Neuron (in vitro differentiated cells): Measurements from ENCODE around the gene UQCRH.
"Not testable (repeated sequence)": the region's sequence is repeated elsewhere in the genome, so short reads cannot be mapped to it uniquely, and the experiment has no call there.

Source experiments
- H2AFZ ChIP-seq: one replicate; pipeline ENCODE4 v1.6.1; 2013; ENCODE audit warnings: low read depth, mild to moderate bottlenecking, inconsistent platforms, low read length, moderate library complexity
- H3K27me3 ChIP-seq: one replicate; pipeline ENCODE4 v1.6.1; 2013; ENCODE audit warnings: low read length; ENCODE audit not compliant: insufficient read depth
- H3K36me3 ChIP-seq: one replicate; pipeline ENCODE4 v1.6.1; 2013; ENCODE audit warnings: low read length; ENCODE audit not compliant: insufficient read depth
- H3K4me1 ChIP-seq: one replicate; pipeline ENCODE4 v1.6.1; 2013; ENCODE audit warnings: low read length; ENCODE audit not compliant: insufficient read depth
- H3K4me3 ChIP-seq: 2 replicates; pipeline ENCODE4 v1.5.1; 2013; ENCODE audit warnings: mild to moderate bottlenecking, low read length, moderate library complexity
- H3K9me3 ChIP-seq: one replicate; pipeline ENCODE4 v1.6.1; 2013; ENCODE audit warnings: low read length

Gene UQCRH

GRCh38 chr1:46306159-46306530 lies 2.6 kb downstream of the UQCRH start:
- H3K27me3 ChIP-seq: no peaks in the 10 kb centered on the region
- peaks cover 8% of the 10 kb centered on the region for H3K4me1 ChIP-seq
- H3K9me3 ChIP-seq: no peaks in the 10 kb centered on the region
- H2AFZ ChIP-seq: no peak overlapping the region
- H3K4me3 ChIP-seq: no peak overlapping the region
- H3K36me3 ChIP-seq: peaks cover 35% of the 10 kb centered on the region

- Histone ChIP-seq H3K36me3 (peaks cover 64% of the 10 kb centered on the region), H2AFZ (no peak overlapping the region), H3K4me1 (peaks cover 5% of the 10 kb centered on the region)
These were observed 6.1 kb downstream of the UQCRH start for GRCh38 chr1:46309401-46310159.

GRCh38 chr1:46310321-46310720 lies 6.8 kb downstream of the UQCRH start:
- no peaks in the 10 kb centered on the region for H3K4me1 ChIP-seq
- no peak overlapping the region for H3K4me3 ChIP-seq
- H3K9me3 ChIP-seq: no peaks in the 10 kb centered on the region
- H2AFZ ChIP-seq: no peak overlapping the region
- H3K36me3 ChIP-seq: peaks cover 69% of the 10 kb centered on the region
- H3K27me3 ChIP-seq: no peaks in the 10 kb centered on the region

More at GRCh38 chr1:46309401-46310159, 6.1 kb downstream of the UQCRH start:
- H3K4me3 ChIP-seq: no peak overlapping the region
- H3K27me3 ChIP-seq: no peaks in the 10 kb centered on the region
- H3K9me3 ChIP-seq: no peaks in the 10 kb centered on the region

DNA sequence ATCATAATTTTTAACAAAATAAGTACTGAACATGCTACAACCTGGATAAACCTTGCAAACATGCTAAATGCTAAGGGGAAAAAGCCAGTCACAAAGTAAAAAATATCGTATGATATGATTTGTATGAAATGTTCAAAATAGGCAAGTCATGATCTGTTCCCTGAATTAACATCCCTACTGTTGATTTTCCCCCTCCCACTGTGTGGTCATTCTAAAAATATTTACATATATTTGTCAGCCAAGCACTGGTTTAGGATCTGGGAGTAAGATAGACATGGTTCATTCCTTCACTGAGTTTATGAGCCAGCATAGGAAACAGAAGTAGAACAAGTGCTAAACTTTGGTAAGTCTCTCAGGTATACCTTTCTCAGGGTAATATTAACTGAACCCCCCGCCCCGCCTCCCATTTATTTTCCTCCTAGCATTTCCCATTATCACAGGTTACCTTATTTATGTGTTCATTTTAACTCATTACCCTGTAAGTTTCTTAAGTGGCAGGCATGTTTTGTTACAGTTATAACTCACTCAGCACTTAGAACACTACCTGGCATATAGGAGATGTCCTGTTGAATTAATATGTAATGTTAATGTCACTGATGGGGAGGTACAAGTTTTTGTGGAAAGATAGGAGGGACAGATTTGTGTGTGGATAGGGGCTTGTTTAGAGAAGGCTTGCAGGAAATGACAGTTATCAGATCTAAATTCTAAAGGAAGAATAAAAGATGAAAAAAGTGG lies 12.3 kb downstream of the UQCRH start:
- H3K4me3 ChIP-seq: no peak overlapping the region
- no peak overlapping the region for H2AFZ ChIP-seq
- H3K27me3 ChIP-seq: no peaks in the 10 kb centered on the region
- no peaks in the 10 kb centered on the region for H3K4me1 ChIP-seq
- peaks cover 54% of the 10 kb centered on the region for H3K36me3 ChIP-seq
- H3K9me3 ChIP-seq: no peaks in the 10 kb centered on the region

- Histone ChIP-seq H3K4me3 (no peak overlapping the region), H3K27me3 (no peaks in the 10 kb centered on the region), H3K9me3 (no peaks in the 10 kb centered on the region), H2AFZ (no peak overlapping the region), H3K36me3 (peaks cover 42% of the 10 kb centered on the region), H3K4me1 (no peaks in the 10 kb centered on the region)
These were observed 13.8 kb downstream of the UQCRH start for GRCh38 chr1:46317323-46317722.

DNA sequence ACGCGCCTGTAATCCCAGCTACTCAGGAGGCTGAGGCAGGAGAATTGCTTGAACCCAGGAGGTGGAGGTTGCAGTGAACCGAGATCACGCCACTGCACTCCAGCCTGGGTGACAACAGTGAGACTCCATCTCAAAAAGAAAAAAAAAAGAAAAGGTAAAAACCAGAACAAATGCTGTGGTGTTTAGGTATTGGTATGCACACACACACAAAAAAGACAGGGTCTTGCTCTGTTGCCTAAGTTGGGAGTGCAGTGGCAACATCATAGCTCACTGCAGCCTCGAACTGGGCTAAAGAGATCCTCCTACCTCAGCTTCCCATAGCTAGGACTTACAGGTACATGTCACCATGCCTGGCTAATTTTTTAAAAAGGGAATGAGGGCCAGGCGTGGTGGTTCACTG lies 15.8 kb downstream of the UQCRH start:
- not testable (repeated sequence) for H3K9me3 ChIP-seq, H3K4me1 ChIP-seq, H2AFZ ChIP-seq, H3K27me3 ChIP-seq, H3K4me3 ChIP-seq
- peaks cover 25% of the 10 kb centered on the region for H3K36me3 ChIP-seq

- H3K4me1 ChIP-seq, H3K4me3 ChIP-seq, H3K27me3 ChIP-seq, H3K9me3 ChIP-seq, H2AFZ ChIP-seq: not testable (repeated sequence)
- H3K36me3 ChIP-seq: peaks cover 18% of the 10 kb centered on the region
These were observed 16.7 kb downstream of the UQCRH start for GRCh38 chr1:46319960-46320914.

DNA sequence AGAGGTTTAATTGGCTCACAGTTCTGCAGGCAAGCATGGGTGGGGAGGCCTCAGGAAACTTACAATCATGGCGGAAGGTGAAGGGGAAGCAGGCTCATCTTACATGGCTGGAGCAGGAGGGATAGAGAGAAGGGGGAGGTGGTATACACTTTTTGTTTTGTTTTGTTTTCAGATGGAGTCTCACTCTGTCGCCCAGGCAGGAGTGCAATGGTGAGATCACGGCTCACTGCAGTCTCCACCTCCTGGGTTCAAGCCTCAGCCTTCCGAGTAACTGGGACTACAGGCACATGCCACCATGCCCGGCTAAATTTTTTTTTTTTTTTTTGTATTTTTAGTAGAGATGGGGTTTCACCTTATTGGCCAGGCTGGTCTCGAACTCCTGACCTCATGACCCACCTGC lies 18.7 kb downstream of the UQCRH start:
- H3K4me1 ChIP-seq, H3K27me3 ChIP-seq, H2AFZ ChIP-seq, H3K4me3 ChIP-seq, H3K9me3 ChIP-seq, H3K36me3 ChIP-seq: not testable (repeated sequence)

- H2AFZ ChIP-seq, H3K27me3 ChIP-seq, H3K4me3 ChIP-seq, H3K36me3 ChIP-seq, H3K4me1 ChIP-seq, H3K9me3 ChIP-seq: not testable (repeated sequence)
These were observed 22.0 kb downstream of the UQCRH start for GRCh38 chr1:46325285-46326076.

GRCh38 chr1:46328182-46328581 lies 24.7 kb downstream of the UQCRH start:
- not testable (repeated sequence) for H3K36me3 ChIP-seq, H3K4me3 ChIP-seq, H2AFZ ChIP-seq, H3K27me3 ChIP-seq, H3K9me3 ChIP-seq, H3K4me1 ChIP-seq

- H2AFZ ChIP-seq, H3K4me3 ChIP-seq, H3K27me3 ChIP-seq: not testable (repeated sequence)
These were observed 26.3 kb downstream of the UQCRH start for GRCh38 chr1:46329807-46330206.

DNA sequence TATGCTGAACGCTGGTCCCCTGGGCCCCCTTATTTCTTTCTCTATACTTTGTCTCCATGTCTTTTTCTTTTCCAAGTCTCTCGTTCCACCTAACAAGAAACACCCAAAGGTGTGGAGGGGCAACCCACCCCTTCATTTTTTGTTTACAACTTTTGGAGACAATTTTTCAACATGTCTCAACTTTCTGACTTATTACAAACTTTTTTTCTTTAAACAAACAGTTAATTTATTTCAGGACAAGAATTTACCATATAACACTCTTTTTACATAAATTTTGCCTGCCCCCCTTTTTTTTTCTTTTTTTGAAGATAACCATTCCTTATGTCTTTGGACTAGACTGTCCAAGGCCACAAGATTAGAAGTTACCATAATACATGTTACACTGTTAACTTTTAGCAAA lies 26.9 kb downstream of the UQCRH start:
- not testable (repeated sequence) for H3K4me1 ChIP-seq, H3K4me3 ChIP-seq, H2AFZ ChIP-seq, H3K9me3 ChIP-seq, H3K36me3 ChIP-seq, H3K27me3 ChIP-seq

More at GRCh38 chr1:46329807-46330206, 26.3 kb downstream of the UQCRH start:
- H3K4me1 ChIP-seq, H3K36me3 ChIP-seq, H3K9me3 ChIP-seq: not testable (repeated sequence)
